Measurements from ENCODE around the gene GTPBP3. TPM values are rescaled to one million over a fixed set of nuclear protein-coding genes. Genes with fewer than 3 reads are reported as not detected.

GTPBP3 gene
- total RNA-seq, 1 donor from 2014 or later, result 61.2 TPM

GRCh38 chr19:17327068-17327653 lies 10.2 kb upstream of the GTPBP3 start:
- no peaks in the 10 kb centered on the region for H3K36me3 Mint-ChIP-seq (ENCODE audit: unreplicated experiment)
- peaks cover 16% of the 10 kb centered on the region for H3K4me1 Mint-ChIP-seq (ENCODE audit: low read depth, unreplicated experiment)
- H3K27me3 Mint-ChIP-seq (ENCODE audit: unreplicated experiment), result peaks cover 9% of the 10 kb centered on the region
- no peak overlapping the region for H3K27ac Mint-ChIP-seq (ENCODE audit: unreplicated experiment)
- H3K9me3 Mint-ChIP-seq (ENCODE audit: unreplicated experiment), result peaks cover 10% of the 10 kb centered on the region
- no peak for DNase-seq
- TF ChIP-seq CTCF (IDR thresholded peaks at IDR 0.05; ENCODE audit: partially characterized antibody, unreplicated experiment), result no peak
- H3K4me3 Mint-ChIP-seq (ENCODE audit: unreplicated experiment), result no peak overlapping the region

DNA sequence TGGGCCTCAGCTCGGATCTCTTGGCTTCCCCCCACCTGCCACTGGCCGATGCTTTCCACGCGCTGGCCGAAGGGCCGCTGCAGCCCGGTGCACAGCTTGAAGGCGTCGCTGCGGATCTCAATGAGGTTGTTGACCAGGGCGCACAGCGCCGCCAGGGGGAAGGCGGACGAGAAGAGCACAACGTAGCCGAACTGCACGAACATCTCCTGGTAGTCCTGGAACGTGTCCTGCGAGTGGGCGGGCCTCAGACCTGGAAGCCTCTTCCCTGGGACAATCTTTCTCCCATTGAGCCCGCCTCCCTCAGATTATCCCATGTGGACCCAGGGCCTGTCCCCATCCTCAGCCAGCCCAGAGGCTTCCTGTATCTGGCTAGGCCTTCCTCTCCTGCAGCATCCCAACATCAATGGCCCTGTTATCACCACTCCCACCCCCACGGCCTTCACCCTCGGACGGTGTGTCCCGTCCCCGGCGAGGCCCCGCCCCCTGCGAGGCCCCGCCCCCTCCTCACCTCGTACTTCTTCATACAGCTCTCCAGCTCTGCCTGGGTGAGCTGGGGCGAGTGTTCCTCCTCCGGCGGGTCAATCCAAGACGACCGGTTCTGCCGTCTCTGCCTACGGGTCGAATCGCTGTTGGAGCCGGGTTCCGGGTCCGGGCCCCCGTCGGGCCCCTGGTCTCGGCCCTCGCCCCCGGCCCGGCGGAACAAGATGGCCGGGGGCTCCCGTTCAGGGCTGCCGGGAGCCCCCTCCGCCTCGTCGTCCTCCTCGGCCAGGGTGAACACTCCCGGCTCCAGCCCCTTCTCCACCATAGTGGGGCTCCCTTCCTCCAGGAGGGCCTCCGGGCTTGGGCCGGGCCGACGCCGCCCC lies 9.5 kb upstream of the GTPBP3 start:
- H3K4me1 Mint-ChIP-seq (ENCODE audit: low read depth, unreplicated experiment), result peaks cover 9% of the 10 kb centered on the region
- TF ChIP-seq CTCF (IDR thresholded peaks at IDR 0.05; ENCODE audit: partially characterized antibody, unreplicated experiment), result peak; percentile 61
- peak; percentile 87 for DNase-seq
- peak overlapping the region; percentile 90 for H3K27ac Mint-ChIP-seq (ENCODE audit: unreplicated experiment)
- H3K36me3 Mint-ChIP-seq (ENCODE audit: unreplicated experiment), result peaks cover 5% of the 10 kb centered on the region
- H3K27me3 Mint-ChIP-seq (ENCODE audit: unreplicated experiment), result peaks cover 9% of the 10 kb centered on the region
- peak overlapping the region; percentile 77 for H3K4me3 Mint-ChIP-seq (ENCODE audit: unreplicated experiment)
- peaks cover 7% of the 10 kb centered on the region for H3K9me3 Mint-ChIP-seq (ENCODE audit: unreplicated experiment)

DNA sequence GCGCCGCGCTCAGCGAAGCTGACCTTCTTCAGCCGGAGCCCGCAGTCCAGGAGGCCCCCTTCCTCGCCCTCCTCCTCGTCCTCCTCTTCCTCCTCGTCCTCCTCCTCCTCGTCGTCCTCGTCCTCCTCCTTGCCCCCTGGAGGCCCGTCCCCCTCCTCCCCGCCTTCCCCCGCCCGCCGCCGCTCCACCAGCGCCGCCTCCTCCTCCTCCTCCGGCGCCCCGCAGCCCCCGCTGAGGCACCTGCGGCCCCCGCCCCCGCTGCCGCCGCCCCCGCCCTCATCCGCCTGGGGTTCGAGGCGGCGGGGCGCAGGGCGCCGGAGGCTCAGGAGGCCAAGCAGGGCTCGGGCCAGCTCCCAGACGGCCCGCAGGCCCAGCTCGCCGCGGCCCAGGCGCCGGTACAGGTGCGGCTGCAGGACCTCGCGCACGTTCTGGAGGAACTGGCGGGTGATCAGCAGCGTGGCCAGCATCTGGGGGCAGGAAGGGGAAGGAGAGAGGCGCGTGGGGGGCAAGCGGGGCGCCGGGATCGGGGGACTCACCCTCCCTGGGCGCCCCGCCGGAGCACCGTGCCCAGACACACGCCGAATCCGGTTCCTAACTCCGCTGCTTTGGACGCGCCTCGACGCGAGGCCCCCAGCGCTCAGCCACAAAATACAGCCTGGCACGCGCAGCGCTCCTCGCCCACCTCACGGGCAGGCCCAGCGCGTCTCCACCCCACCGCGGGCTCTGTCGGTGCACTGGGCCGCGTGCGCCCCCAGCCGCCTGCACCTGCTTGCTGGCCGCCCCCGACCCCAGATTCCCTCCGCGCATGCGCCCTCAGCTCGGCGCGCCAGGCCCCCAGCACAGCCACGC lies 8.6 kb upstream of the GTPBP3 start:
- peaks cover 8% of the 10 kb centered on the region for H3K27me3 Mint-ChIP-seq (ENCODE audit: unreplicated experiment)
- peaks cover 5% of the 10 kb centered on the region for H3K9me3 Mint-ChIP-seq (ENCODE audit: unreplicated experiment)
- no peak overlapping the region for H3K4me3 Mint-ChIP-seq (ENCODE audit: unreplicated experiment)
- peak; percentile 39 for DNase-seq
- H3K36me3 Mint-ChIP-seq (ENCODE audit: unreplicated experiment), result peaks cover 5% of the 10 kb centered on the region
- peaks cover 6% of the 10 kb centered on the region for H3K4me1 Mint-ChIP-seq (ENCODE audit: low read depth, unreplicated experiment)
- no peak for TF ChIP-seq CTCF (IDR thresholded peaks at IDR 0.05; ENCODE audit: partially characterized antibody, unreplicated experiment)
- no peak overlapping the region for H3K27ac Mint-ChIP-seq (ENCODE audit: unreplicated experiment)

- peaks cover 5% of the 10 kb centered on the region for H3K36me3 Mint-ChIP-seq (ENCODE audit: unreplicated experiment)
- DNase-seq, result no peak
- peak overlapping the region; percentile 77 for H3K27ac Mint-ChIP-seq (ENCODE audit: unreplicated experiment)
- H3K27me3 Mint-ChIP-seq (ENCODE audit: unreplicated experiment), result peaks cover 8% of the 10 kb centered on the region
- H3K4me1 Mint-ChIP-seq (ENCODE audit: low read depth, unreplicated experiment), result peaks cover 6% of the 10 kb centered on the region
- no peak for TF ChIP-seq CTCF (IDR thresholded peaks at IDR 0.05; ENCODE audit: partially characterized antibody, unreplicated experiment)
- peak overlapping the region; percentile 52 for H3K4me3 Mint-ChIP-seq (ENCODE audit: unreplicated experiment)
- peaks cover 7% of the 10 kb centered on the region for H3K9me3 Mint-ChIP-seq (ENCODE audit: unreplicated experiment)
Measured at GRCh38 chr19:17329366-17330261, 7.7 kb upstream of the GTPBP3 start.
